Skeletal muscle satellite cell (primary cell): ENCODE results near the gene PRLH. TPM values are rescaled to one million over a fixed set of nuclear protein-coding genes. Genes with fewer than 3 reads are reported as not detected.

Experiments
- H3K27me3 ChIP-seq: 2 replicates; pipeline ENCODE4 v1.7.0; 2013; ENCODE audit warnings: low read length; ENCODE audit not compliant: control insufficient read depth, insufficient read depth
- H3K36me3 ChIP-seq: 2 replicates; pipeline ENCODE4 v1.7.0; 2013; ENCODE audit warnings: mild to moderate bottlenecking, control low read depth, low read length; ENCODE audit not compliant: insufficient read depth
- H3K4me1 ChIP-seq: 2 replicates; pipeline ENCODE4 v1.7.0; 2013; ENCODE audit warnings: low read length; ENCODE audit not compliant: control insufficient read depth, insufficient read depth
- H3K4me2 ChIP-seq: 2 replicates; pipeline ENCODE4 v1.7.0; 2013; ENCODE audit warnings: mild to moderate bottlenecking, low read length
- H3K4me3 ChIP-seq: 2 replicates; pipeline ENCODE4 v1.7.0; 2013; ENCODE audit warnings: low read length
- H3K9ac ChIP-seq: 2 replicates; pipeline ENCODE4 v1.7.0; 2013; ENCODE audit warnings: mild to moderate bottlenecking, low read depth, low read length, moderate library complexity
- H3K9me3 ChIP-seq: replicated peaks from 2 replicates; pipeline ENCODE4 v1.7.0; 2013; ENCODE audit warnings: mild to moderate bottlenecking, control low read depth, low read length
- total RNA-seq: library from RNA; depleted of rRNA; stranded (reverse); fragments of >200 nt; gene quantifications from 2 replicates; pipeline ENCODE4 v1.2.3, GENCODE V29; 2012; rRNA removed

The PRLH gene, protein sequence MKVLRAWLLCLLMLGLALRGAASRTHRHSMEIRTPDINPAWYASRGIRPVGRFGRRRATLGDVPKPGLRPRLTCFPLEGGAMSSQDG
- total RNA-seq: not detected in 2 replicates

- H3K27me3 ChIP-seq: peaks cover 12% of the 10 kb centered on the region
- no peak within 1 kb of the TSS for H3K4me2 ChIP-seq
- no peaks in the 10 kb centered on the region for H3K9me3 ChIP-seq
- H3K4me1 ChIP-seq: peaks cover under 1% of the 10 kb centered on the region
- no peak within 1 kb of the TSS for H3K4me3 ChIP-seq
- H3K9ac ChIP-seq: no peak within 1 kb of the TSS
- H3K36me3 ChIP-seq: no peaks in the 10 kb centered on the region
These were observed at the start of gene PRLH for GRCh38 chr2:237566401-237567235. TSS of gene PRLH (plus strand) at chr2:237566574. CDS start at chr2:237566574, 0 bp downstream.

GRCh38 chr2:237517163-237517562 is 49.2 kb upstream of the PRLH start:
- Histone ChIP-seq H3K9me3 (no peaks in the 10 kb centered on the region), H3K4me3 (no peak overlapping the region), H3K4me2 (no peak overlapping the region), H3K9ac (no peak overlapping the region), H3K27me3 (no peaks in the 10 kb centered on the region), H3K4me1 (no peaks in the 10 kb centered on the region), H3K36me3 (peaks cover 47% of the 10 kb centered on the region)

DNA sequence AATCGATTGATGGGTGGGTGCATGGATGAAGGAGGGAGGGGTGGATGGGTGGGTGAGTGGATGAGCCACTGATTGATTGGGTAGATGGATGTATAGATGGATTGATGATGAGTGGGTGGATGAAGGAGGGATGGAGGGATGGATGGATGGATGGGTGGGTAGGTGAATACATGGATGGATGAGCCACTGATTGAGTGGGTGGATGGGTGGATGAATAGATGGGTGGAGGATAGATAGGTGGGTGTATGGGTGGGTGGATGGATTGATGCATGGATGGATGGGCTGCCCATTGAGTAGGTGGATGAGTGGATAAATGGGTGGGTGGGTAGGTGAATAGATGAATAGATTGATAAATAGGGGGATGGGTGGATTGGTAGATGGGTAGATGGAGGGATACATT is 48.4 kb upstream of the PRLH start:
- no peaks in the 10 kb centered on the region for H3K4me1 ChIP-seq
- no peaks in the 10 kb centered on the region for H3K27me3 ChIP-seq
- peaks cover 39% of the 10 kb centered on the region for H3K36me3 ChIP-seq
- no peak overlapping the region for H3K4me2 ChIP-seq
- no peak overlapping the region for H3K4me3 ChIP-seq
- H3K9ac ChIP-seq: no peak overlapping the region
- H3K9me3 ChIP-seq: no peaks in the 10 kb centered on the region

DNA sequence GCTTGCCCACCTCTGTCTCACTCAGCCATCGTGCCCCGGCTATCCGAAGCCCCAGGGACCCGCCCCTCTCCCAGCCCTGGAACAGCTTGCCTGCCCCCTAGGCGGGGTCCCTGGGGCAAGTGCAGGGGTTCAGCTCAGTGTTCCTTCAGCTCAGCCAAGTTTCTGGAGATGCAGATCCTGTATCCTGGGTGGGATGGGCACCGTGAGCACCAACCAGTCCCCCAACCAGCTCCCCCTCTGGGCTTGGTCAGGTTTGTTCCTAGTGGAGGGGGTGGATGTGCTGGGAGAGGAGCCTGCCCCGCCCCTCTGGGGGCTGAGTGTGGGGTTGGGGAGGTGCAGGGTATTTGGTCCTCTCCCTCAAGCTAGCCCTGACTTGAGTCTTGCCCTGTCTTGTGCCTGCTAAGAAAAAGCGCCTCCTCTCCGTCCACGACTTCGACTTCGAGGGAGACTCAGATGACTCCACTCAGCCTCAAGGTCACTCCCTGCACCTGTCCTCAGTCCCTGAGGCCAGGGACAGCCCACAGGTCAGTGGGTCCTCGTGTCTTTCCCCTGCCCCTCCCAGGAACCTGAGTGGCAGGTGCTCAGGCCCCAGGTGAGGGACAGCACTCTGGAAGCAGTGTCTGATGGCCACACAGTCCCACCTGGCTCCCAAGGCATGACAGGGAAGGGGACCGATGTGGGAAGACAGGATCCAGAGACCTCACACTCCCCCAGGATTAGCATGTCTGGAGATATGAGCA is 46.7 kb upstream of the PRLH start:
- Histone ChIP-seq H3K4me3 (no peak overlapping the region), H3K36me3 (peaks cover 23% of the 10 kb centered on the region), H3K9ac (no peak overlapping the region), H3K4me2 (no peak overlapping the region), H3K9me3 (no peaks in the 10 kb centered on the region), H3K27me3 (no peaks in the 10 kb centered on the region), H3K4me1 (no peaks in the 10 kb centered on the region)

- H3K9me3 ChIP-seq: no peaks in the 10 kb centered on the region
- no peaks in the 10 kb centered on the region for H3K27me3 ChIP-seq
- no peaks in the 10 kb centered on the region for H3K4me1 ChIP-seq
- H3K36me3 ChIP-seq: peaks cover 16% of the 10 kb centered on the region
- H3K4me2 ChIP-seq: no peak overlapping the region
- H3K4me3 ChIP-seq: no peak overlapping the region
- no peak overlapping the region for H3K9ac ChIP-seq
These were observed 46.1 kb upstream of the PRLH start for GRCh38 chr2:237520290-237520689.

DNA sequence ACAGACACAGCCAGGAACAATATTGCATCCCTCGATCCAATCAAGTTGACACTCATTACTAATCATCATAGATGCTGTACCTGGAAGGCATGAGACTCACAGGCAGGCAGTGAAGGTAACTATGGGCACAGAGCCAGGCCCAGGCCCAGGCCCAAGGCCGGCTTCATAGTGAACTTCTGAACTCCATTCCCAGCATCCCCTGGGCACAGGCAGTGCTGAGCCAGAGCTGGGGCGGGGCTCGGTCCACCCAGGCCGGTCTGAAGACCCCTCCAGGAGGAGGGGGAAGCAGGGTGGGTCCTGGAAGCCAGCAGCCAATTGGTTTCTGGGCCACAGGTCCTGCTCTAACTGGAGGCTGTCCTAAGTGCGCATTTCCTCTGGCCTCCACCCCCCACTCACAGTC is 41.7 kb upstream of the PRLH start:
- H3K4me2 ChIP-seq: no peak overlapping the region
- no peak overlapping the region for H3K4me3 ChIP-seq
- H3K9me3 ChIP-seq: no peaks in the 10 kb centered on the region
- no peaks in the 10 kb centered on the region for H3K4me1 ChIP-seq
- peaks cover 13% of the 10 kb centered on the region for H3K36me3 ChIP-seq
- no peak overlapping the region for H3K9ac ChIP-seq
- no peaks in the 10 kb centered on the region for H3K27me3 ChIP-seq

GRCh38 chr2:237525559-237526157 is 40.7 kb upstream of the PRLH start:
- no peak overlapping the region for H3K4me3 ChIP-seq

GRCh38 chr2:237527233-237527632 is 39.1 kb upstream of the PRLH start:
- Histone ChIP-seq H3K9me3 (no peaks in the 10 kb centered on the region), H3K4me3 (no peak overlapping the region), H3K36me3 (peaks cover 39% of the 10 kb centered on the region), H3K4me1 (peaks cover 11% of the 10 kb centered on the region), H3K4me2 (no peak overlapping the region), H3K9ac (no peak overlapping the region), H3K27me3 (no peaks in the 10 kb centered on the region)

More at GRCh38 chr2:237525559-237526157, 40.7 kb upstream of the PRLH start:
- no peak overlapping the region for H3K4me2 ChIP-seq
- H3K4me1 ChIP-seq: peaks cover 2% of the 10 kb centered on the region
- H3K9me3 ChIP-seq: no peaks in the 10 kb centered on the region
- H3K27me3 ChIP-seq: no peaks in the 10 kb centered on the region
- H3K36me3 ChIP-seq: peaks cover 23% of the 10 kb centered on the region
- no peak overlapping the region for H3K9ac ChIP-seq

GRCh38 chr2:237527766-237528165 is 38.6 kb upstream of the PRLH start:
- Histone ChIP-seq H3K27me3 (no peaks in the 10 kb centered on the region), H3K4me1 (peaks cover 16% of the 10 kb centered on the region), H3K4me3 (no peak overlapping the region), H3K4me2 (no peak overlapping the region), H3K36me3 (peaks cover 44% of the 10 kb centered on the region), H3K9ac (no peak overlapping the region), H3K9me3 (no peaks in the 10 kb centered on the region)

DNA sequence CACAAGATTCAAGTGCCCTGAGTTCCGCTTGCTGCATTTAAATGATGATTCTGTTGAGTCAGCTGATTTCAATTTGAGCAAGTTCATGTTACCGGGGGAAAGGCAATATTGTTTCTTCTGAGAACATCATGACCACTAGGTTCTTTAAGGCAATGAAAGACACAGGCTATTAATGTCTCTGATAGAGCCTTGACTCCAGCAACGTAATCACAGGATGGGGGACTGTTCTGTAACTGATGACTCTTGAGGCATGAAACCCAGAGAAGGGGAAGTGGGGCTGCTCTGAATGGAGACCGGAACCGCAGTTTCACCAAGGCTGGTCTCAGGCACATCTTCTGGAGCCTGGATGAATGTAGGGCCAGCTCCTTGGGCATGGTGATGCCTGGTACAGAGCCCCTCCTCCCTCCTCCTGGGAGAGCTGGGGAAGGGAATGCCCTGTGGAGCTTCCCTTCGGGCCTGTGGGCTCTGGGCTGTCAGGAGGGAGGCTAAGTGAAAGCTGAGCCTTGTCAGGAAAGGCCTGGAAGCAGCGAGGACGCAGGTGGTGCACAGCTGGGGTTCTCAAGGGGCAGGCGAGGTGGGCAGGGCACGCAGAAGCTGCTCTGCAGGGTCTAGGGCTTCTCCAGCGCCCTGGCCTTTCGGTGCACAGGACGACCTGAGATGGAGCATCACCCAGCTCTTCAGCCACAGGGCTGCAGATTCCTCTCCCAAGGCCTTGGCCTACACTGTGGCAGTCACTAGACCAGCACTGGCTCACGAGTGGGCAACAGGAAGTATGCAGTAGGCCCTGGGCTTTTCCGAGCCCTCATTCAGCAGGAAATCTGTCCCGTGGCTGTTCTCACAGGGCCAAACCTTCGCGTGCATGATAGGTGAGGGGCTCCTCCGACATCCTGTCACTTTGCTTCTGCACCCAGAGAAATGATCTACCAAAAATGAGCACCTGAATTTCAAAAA is 36.6 kb upstream of the PRLH start:
- no peak overlapping the region for H3K4me3 ChIP-seq
- no peak overlapping the region for H3K4me2 ChIP-seq
- peaks cover 30% of the 10 kb centered on the region for H3K4me1 ChIP-seq

More for the DNA sequence above, 36.6 kb upstream of the PRLH start:
- no peaks in the 10 kb centered on the region for H3K9me3 ChIP-seq
- H3K36me3 ChIP-seq: peaks cover 64% of the 10 kb centered on the region
- H3K27me3 ChIP-seq: no peaks in the 10 kb centered on the region
- no peak overlapping the region for H3K9ac ChIP-seq
